ENCODE measurements around the gene YWHAB. TPM values are rescaled to one million over a fixed set of nuclear protein-coding genes. Genes with fewer than 3 reads are reported as not detected.

The YWHAB gene
- total and polyA plus RNA-seq, 2 donors (not counting 1 experiment from before 2014, with no cell fraction given): 80.3 to 200 TPM

GRCh38 chr20:44843876-44844275 lies 41.6 kb upstream of the YWHAB start:
- no peaks in the 10 kb centered on the region for H3K4me1 Mint-ChIP-seq
- H3K27ac Mint-ChIP-seq: no peak overlapping the region
- Histone ChIP-seq H3K27me3 (replicated peaks in 1 of 4; ENCODE audit: control extremely low read depth in 1 of 4, control insufficient read depth in 3 of 4, insufficient read depth in 4 of 4, low read length in 3 of 4) (peaks cover 0 to 14% (median 3%) of the 10 kb centered on the region in 4 experiments), H3K4me3 (ENCODE audit: control extremely low read depth in 1 of 5, extremely low read depth in 1 of 5, insufficient read depth in 1 of 5, low read depth in 2 of 5, low read length in 4 of 5) (no peak overlapping the region), H3K9ac (ENCODE audit: low read length) (no peak overlapping the region), H3K9me3 (ENCODE audit: control extremely low read depth in 1 of 3, control insufficient read depth in 2 of 3, insufficient read depth in 1 of 3, low read length in 2 of 3) (peaks cover 0 to 3% (median 0%) of the 10 kb centered on the region in 3 donors), H3K36me3 (replicated peaks in 1 of 2; ENCODE audit: control extremely low read depth in 1 of 2, control insufficient read depth in 1 of 2, extremely low read depth in 1 of 2, insufficient read depth in 2 of 2, low read length in 1 of 2) (no peaks in the 10 kb centered on the region), H4K20me1 (ENCODE audit: control insufficient read depth, insufficient read depth, low read length, poor library complexity, severe bottlenecking) (no peaks in the 10 kb centered on the region), H2AFZ (ENCODE audit: insufficient read depth, low read depth, low read length, poor library complexity, severe bottlenecking) (no peak overlapping the region), H3K4me1 (ENCODE audit: control insufficient read depth in 2 of 2, insufficient read depth in 2 of 2, low read length in 2 of 2) (no peaks in the 10 kb centered on the region), H3K27ac (ENCODE audit: low read length in 2 of 2) (no peak overlapping the region), H3K4me2 (replicated peaks; ENCODE audit: low read depth, low read length, poor library complexity, severe bottlenecking) (no peak overlapping the region), H3K79me2 (ENCODE audit: control insufficient read depth, insufficient read depth, low read length) (no peaks in the 10 kb centered on the region)
- H3K4me3 Mint-ChIP-seq: no peak overlapping the region
- intact Hi-C loops (cut with micrococcal nuclease): no loop called here
- H3K9me3 Mint-ChIP-seq (ENCODE audit: insufficient read depth): peaks cover 4% of the 10 kb centered on the region
- no peak for DNase-seq
- CTCF ChIA-PET: no interaction called here
- no peak for TF ChIP-seq CTCF (IDR thresholded peaks at IDR 0.05)
- TF ChIP-seq EZH2 (IDR thresholded peaks at IDR 0.05; ENCODE audit: borderline replicate concordance, insufficient read depth, low read depth, low read length, poor library complexity, severe bottlenecking): no peak
- peaks cover 41% of the 10 kb centered on the region for H3K27me3 Mint-ChIP-seq
- ATAC-seq (ENCODE audit: low read depth): no peak
- 82% methylated on average over 2 of the region's 5 CpGs for WGBS (ENCODE audit: insufficient coverage)
- POLR2A ChIA-PET: no interaction called here

- Histone ChIP-seq H2AFZ (ENCODE audit: insufficient read depth, low read depth, low read length, poor library complexity, severe bottlenecking) (no peak overlapping the region), H3K4me1 (ENCODE audit: control insufficient read depth in 2 of 2, insufficient read depth in 2 of 2, low read length in 2 of 2) (no peaks in the 10 kb centered on the region), H3K9ac (ENCODE audit: low read length) (no peak overlapping the region), H3K9me3 (ENCODE audit: control extremely low read depth in 1 of 3, control insufficient read depth in 2 of 3, insufficient read depth in 1 of 3, low read length in 2 of 3) (peaks cover 0 to 3% (median 0%) of the 10 kb centered on the region in 3 donors), H3K79me2 (ENCODE audit: control insufficient read depth, insufficient read depth, low read length) (no peaks in the 10 kb centered on the region), H3K27me3 (replicated peaks in 1 of 4; ENCODE audit: control extremely low read depth in 1 of 4, control insufficient read depth in 3 of 4, insufficient read depth in 4 of 4, low read length in 3 of 4) (peaks cover 0 to 14% (median 3%) of the 10 kb centered on the region in 4 experiments), H4K20me1 (ENCODE audit: control insufficient read depth, insufficient read depth, low read length, poor library complexity, severe bottlenecking) (no peaks in the 10 kb centered on the region), H3K4me3 (ENCODE audit: control extremely low read depth in 1 of 5, extremely low read depth in 1 of 5, insufficient read depth in 1 of 5, low read depth in 2 of 5, low read length in 4 of 5) (no peak overlapping the region), H3K27ac (ENCODE audit: low read length in 2 of 2) (no peak overlapping the region), H3K36me3 (replicated peaks in 1 of 2; ENCODE audit: control extremely low read depth in 1 of 2, control insufficient read depth in 1 of 2, extremely low read depth in 1 of 2, insufficient read depth in 2 of 2, low read length in 1 of 2) (no peaks in the 10 kb centered on the region), H3K4me2 (replicated peaks; ENCODE audit: low read depth, low read length, poor library complexity, severe bottlenecking) (no peak overlapping the region)
- 82% methylated on average over 3 of the region's 4 CpGs for WGBS (ENCODE audit: insufficient coverage)
- DNase-seq (no peak), ATAC-seq (ENCODE audit: low read depth) (no peak)
- Mint-ChIP-seq H3K4me1 (no peaks in the 10 kb centered on the region), H3K4me3 (no peak overlapping the region), H3K9me3 (ENCODE audit: insufficient read depth) (no peaks in the 10 kb centered on the region), H3K27me3 (peaks cover 34% of the 10 kb centered on the region), H3K27ac (no peak overlapping the region)
- intact Hi-C loops (cut with micrococcal nuclease): no loop called here
- POLR2A ChIA-PET: no interaction called here
- CTCF ChIA-PET: no interaction called here
- no peak for TF ChIP-seq CTCF (IDR thresholded peaks at IDR 0.05)
- TF ChIP-seq EZH2 (IDR thresholded peaks at IDR 0.05; ENCODE audit: borderline replicate concordance, insufficient read depth, low read depth, low read length, poor library complexity, severe bottlenecking): no peak
Observed at GRCh38 chr20:44848254-44849015, 37.1 kb upstream of the YWHAB start.

Data from B cell (primary cell).